SK-N-SH (cell line): ENCODE results near the gene RHOG. TPM values are rescaled to one million over a fixed set of nuclear protein-coding genes. Genes with fewer than 3 reads are reported as not detected.

Experiments
- CTCF ChIA-PET: fragments of 300-600, 350-600 bp; formaldehyde crosslinking; extraction: SDS; loops from one replicate; lab custom pipeline; 2021; lab: Yijun Ruan, JAX
- POLR2A ChIA-PET: fragments of 350-600 bp; sonication (Branson Sonifier 250); formaldehyde crosslinking; extraction: SDS; loops from one replicate; lab custom pipeline; 2020; ENCODE audit warnings: antibody characterized with exemption, inconsistent platforms; lab: Yijun Ruan, JAX
- DNase-seq: peaks from one replicate; pipeline ENCODE4 v3.0.0; 2012
- H2AFZ ChIP-seq: fragments of 200-600 bp; sonication (generic); 2 replicates; pipeline ENCODE4 v1.8.1; 2016; ENCODE audit warnings: antibody characterized with exemption, mild to moderate bottlenecking, low read depth
- H3F3A ChIP-seq: fragments of 200-600 bp; sonication (generic); replicated peaks from 2 replicates; pipeline ENCODE3; 2016; ENCODE audit warnings: antibody characterized with exemption, mild to moderate bottlenecking; ENCODE audit not compliant: insufficient read depth
- H3K27ac ChIP-seq, 2 experiments: fragments of 200-500 bp in 1 of 2; fragments of 200-600 bp in 1 of 2; sonication (Bioruptor generic) in 1 of 2; sonication (generic), shearing (Covaris generic) in 1 of 2; 2 replicates each; pipeline versions ENCODE4 v1.5.1 to v1.6.1; 2014 to 2016; ENCODE audit warnings: low read depth in 2 of 2, inconsistent platforms in 1 of 2, low read length in 1 of 2, mild to moderate bottlenecking in 1 of 2, mixed read lengths in 1 of 2
- H3K27me3 ChIP-seq: fragments of 200-600 bp; sonication (generic), shearing (Covaris generic); 2 replicates; pipeline ENCODE4 v1.6.1; 2016; ENCODE audit warnings: mixed run types; ENCODE audit not compliant: insufficient read depth
- H3K36me3 ChIP-seq, 2 experiments: fragments of 200-500 bp in 1 of 2; fragments of 200-600 bp in 1 of 2; sonication (Bioruptor generic) in 1 of 2; sonication (generic) in 1 of 2; replicated peaks in 1 of 2; 2 replicates each; pipeline versions ENCODE3 to v1.5.1; 2014 to 2016; ENCODE audit warnings: low read length in 1 of 2, mild to moderate bottlenecking in 1 of 2; ENCODE audit not compliant: insufficient read depth in 2 of 2, control insufficient read depth in 1 of 2
- H3K4me1 ChIP-seq, 2 experiments: fragments of 200-500 bp in 1 of 2; fragments of 200-600 bp in 1 of 2; sonication (Bioruptor generic) in 1 of 2; sonication (generic), shearing (Covaris generic) in 1 of 2; 2 replicates each; pipeline versions ENCODE4 v1.5.1 to v1.6.1; 2014 to 2016; ENCODE audit warnings: low read depth in 1 of 2, low read length in 1 of 2, mixed run types in 1 of 2; ENCODE audit not compliant: insufficient read depth in 2 of 2, control insufficient read depth in 1 of 2
- H3K4me2 ChIP-seq: fragments of 200-600 bp; sonication (generic), shearing (Covaris generic); 2 replicates; pipeline ENCODE4 v1.6.1; 2017; ENCODE audit warnings: mixed run types
- H3K4me3 ChIP-seq, 2 experiments: fragments of 200-500 bp in 1 of 2; fragments of 200-600 bp in 1 of 2; sonication (Bioruptor generic) in 1 of 2; sonication (generic), shearing (Covaris generic) in 1 of 2; 2 replicates each; pipeline versions ENCODE4 v1.5.1 to v1.8.1; 2014 to 2016; ENCODE audit warnings: low read depth in 2 of 2, inconsistent platforms in 1 of 2, low read length in 1 of 2, mild to moderate bottlenecking in 1 of 2, mixed read lengths in 1 of 2, moderate library complexity in 1 of 2
- H3K79me2 ChIP-seq: fragments of 200-600 bp; sonication (generic); 2 replicates; pipeline ENCODE4 v1.8.1; 2017; ENCODE audit warnings: mild to moderate bottlenecking; ENCODE audit not compliant: insufficient read depth
- H3K9ac ChIP-seq: fragments of 200-600 bp; sonication (generic); 2 replicates; pipeline ENCODE4 v1.6.1; 2017; ENCODE audit warnings: mixed run types
- H3K9me2 ChIP-seq: fragments of 200-600 bp; sonication (generic); 2 replicates; pipeline ENCODE4 v1.6.1; 2017; ENCODE audit warnings: mixed run types
- H3K9me3 ChIP-seq: fragments of 200-600 bp; sonication (generic); 2 replicates; pipeline ENCODE4 v1.6.1; 2017; ENCODE audit warnings: mixed run types, mild to moderate bottlenecking, moderate library complexity
- H4K20me1 ChIP-seq: fragments of 200-600 bp; sonication (generic); 2 replicates; pipeline ENCODE4 v1.6.1; 2017; ENCODE audit warnings: mild to moderate bottlenecking, mixed run types; ENCODE audit not compliant: insufficient read depth
- CHD2 ChIP-seq: fragments of 150-350 bp; IDR thresholded peaks from 2 replicates; pipeline ENCODE4 v1.6.1; 2018; ENCODE audit warnings: low read length; ENCODE audit not compliant: partially characterized antibody
- ELF1 ChIP-seq: IDR thresholded peaks from 2 replicates; pipeline ENCODE4 v1.4.0; 2012
- EP300 ChIP-seq, 2 experiments: IDR thresholded peaks; 2 replicates each; pipeline versions ENCODE4 v1.4.0 to v1.6.1; 2012; ENCODE audit warnings: borderline replicate concordance in 1 of 2, low read depth in 1 of 2, low read length in 1 of 2
- FOXJ3 ChIP-seq: sonication (generic); formaldehyde crosslinking; IDR thresholded peaks from 2 replicates; pipeline ENCODE4 v1.5.1; 2020; ENCODE audit warnings: mild to moderate bottlenecking, missing genetic modification reagents
- FOXM1 ChIP-seq: IDR thresholded peaks from 2 replicates; pipeline ENCODE4 v1.4.0; 2012; ENCODE audit warnings: low read depth, mild to moderate bottlenecking
- IRF3 ChIP-seq: fragments of 150-350 bp; IDR thresholded peaks from 2 replicates; pipeline ENCODE4 v1.6.1; 2016; ENCODE audit warnings: mild to moderate bottlenecking, low read depth, low read length
- JUND ChIP-seq: IDR thresholded peaks from 2 replicates; pipeline ENCODE4 v1.4.0; 2012
- MEF2A ChIP-seq: IDR thresholded peaks from 2 replicates; pipeline ENCODE4 v1.4.0; 2012; ENCODE audit warnings: low read depth, borderline replicate concordance
- MXI1 ChIP-seq: IDR thresholded peaks from 2 replicates; pipeline ENCODE4 v1.6.1; 2012; ENCODE audit warnings: mild to moderate bottlenecking, low read depth, low read length, improper control_type of control experiment
- NRF1 ChIP-seq: IDR thresholded peaks from 2 replicates; pipeline ENCODE4 v1.6.1; 2012; ENCODE audit warnings: low read depth, mild to moderate bottlenecking, low read length
- POLR2AphosphoS5 ChIP-seq: IDR thresholded peaks from 2 replicates; pipeline ENCODE4 v1.6.1; 2012; ENCODE audit warnings: low read depth, low read length
- RAD21 ChIP-seq: IDR thresholded peaks from 2 replicates; pipeline ENCODE4 v1.6.1; 2012; ENCODE audit warnings: mild to moderate bottlenecking, low read length
- RFX5 ChIP-seq: IDR thresholded peaks from 2 replicates; pipeline ENCODE4 v1.6.1; 2012; ENCODE audit warnings: mild to moderate bottlenecking, improper control_type of control experiment, low read length
- SMC3 ChIP-seq: IDR thresholded peaks from 2 replicates; pipeline ENCODE4 v1.6.1; 2012; ENCODE audit warnings: low read depth, low read length, improper control_type of control experiment
- TAF1 ChIP-seq: IDR thresholded peaks from 2 replicates; pipeline ENCODE4 v1.6.1; 2012; ENCODE audit warnings: low read depth, mild to moderate bottlenecking, low read length, moderate library complexity, borderline replicate concordance
- TCF12 ChIP-seq: IDR thresholded peaks from 2 replicates; pipeline ENCODE4 v1.4.0; 2012
- TEAD4 ChIP-seq: IDR thresholded peaks from 2 replicates; pipeline ENCODE4 v1.4.0; 2012; ENCODE audit warnings: mild to moderate bottlenecking, borderline replicate concordance; ENCODE audit not compliant: insufficient read depth
- USF1 ChIP-seq: IDR thresholded peaks from 2 replicates; pipeline ENCODE4 v1.4.0; 2012; ENCODE audit warnings: low read depth, borderline replicate concordance
- WGBS: methylation state at CpG from one replicate; pipeline ENCODE4 v1.1.6; 2017; ENCODE audit warnings: low lambda C conversion rate; 5-methylcytosine and 5-hydroxymethylcytosine counted together
- polyA plus RNA-seq, 3 experiments: library from polyadenylated mRNA; depleted of rRNA; stranded (reverse); fragments of >200 nt; gene quantifications; 2 replicates each; pipeline ENCODE4 v1.2.3, GENCODE V29; 2012
- TF ChIP-seq, protein P1 (sequence below): fragments of 200-600 bp; sonication (generic); IDR thresholded peaks from 2 replicates; pipeline ENCODE4 v1.6.1; 2017; ENCODE audit warnings: antibody characterized with exemption, mild to moderate bottlenecking, moderate library complexity
- TF ChIP-seq, protein P2 (sequence below): fragments of 150-350 bp; IDR thresholded peaks from 2 replicates; pipeline ENCODE4 v1.6.1; 2017; ENCODE audit warnings: antibody characterized with exemption, low read length, low read depth, borderline replicate concordance
- TF ChIP-seq, protein P3 (sequence below): IDR thresholded peaks from 2 replicates; pipeline ENCODE4 v1.4.0; 2012; ENCODE audit warnings: low read depth

RHOG gene
- polyA plus RNA-seq, 1 of the 3 experiments (the other 2 are of a cell fraction): 73.7 TPM

GRCh38 chr11:3854977-3855807, 14.4 kb upstream of the RHOG start, which contains the start of gene STIM1:
STIM1 (plus strand) TSS chr11:3855664; CDS start chr11:3856271, 607 bp downstream.
- H3K27ac ChIP-seq: peak within 1 kb of the TSS; percentile 82 to 88
- peaks cover 27 to 28% of the 10 kb centered on the region in 2 experiments; a peak in 3 of 4 replicates for H3K4me1 ChIP-seq
- peak within 1 kb of the TSS; percentile 87 to 89 for H3K4me3 ChIP-seq
- H4K20me1 ChIP-seq: no peaks in the 10 kb centered on the region; the same call in 1 of the 2 replicates
- ChIA-PET CTCF (interaction anchor here (0.6 to 18.6 kb wide), 59 partner anchors 10 to 332 kb away, joined by 3 to 636 read pairs (median 7); partner anchors contain the start of genes PGAP2 and RHOG), POLR2A (interaction anchor here (0.8 to 2.7 kb wide), 6 partner anchors 12 to 240 kb away, joined by 3 to 12 read pairs (median 5); partner anchors contain the start of genes PGAP2 and RHOG)
- H3K36me3 ChIP-seq: no peaks in the 10 kb centered on the region
- DNase-seq: peak; percentile 95
- peak within 1 kb of the TSS; percentile 95 for H2AFZ ChIP-seq
- H3K27me3 ChIP-seq: no peaks in the 10 kb centered on the region
- H3K4me2 ChIP-seq: peak within 1 kb of the TSS; percentile 88
- WGBS: 2% methylated on average over 27 of the region's 87 CpGs
- H3K9me2 ChIP-seq: no peaks in the 10 kb centered on the region
- H3F3A ChIP-seq: no peaks in the 10 kb centered on the region
- TF ChIP-seq SMC3 (peak; percentile 93), EP300 (IDR thresholded peaks at IDR 0.05; ENCODE audit: borderline replicate concordance in 1 of 2, low read depth in 1 of 2, low read length in 1 of 2) (peak; percentile 19 to 25; a peak in 2 of 4 replicates), JUND (no peak), MXI1 (0 out of 2 replicates have a peak, but pooled peaks have one; percentile 55), USF1 (no peak), MEF2A (no peak), IRF3 (no peak), ELF1 (peak; percentile 22; the same call in 1 of the 2 replicates), FOXM1 (0 out of 2 replicates have a peak, but pooled peaks have one; percentile 22), POLR2AphosphoS5 (peak; percentile 18; the same call in 1 of the 2 replicates), NRF1 (peak; percentile 58), TAF1 (no peak), FOXJ3 (no peak), TCF12 (no peak), CHD2 (peak; percentile 82), RFX5 (peak; percentile 84), TEAD4 (0 out of 2 replicates have a peak, but pooled peaks have one; percentile 5), RAD21 (peak; percentile 85)
- TF ChIP-seq, protein P1, sequence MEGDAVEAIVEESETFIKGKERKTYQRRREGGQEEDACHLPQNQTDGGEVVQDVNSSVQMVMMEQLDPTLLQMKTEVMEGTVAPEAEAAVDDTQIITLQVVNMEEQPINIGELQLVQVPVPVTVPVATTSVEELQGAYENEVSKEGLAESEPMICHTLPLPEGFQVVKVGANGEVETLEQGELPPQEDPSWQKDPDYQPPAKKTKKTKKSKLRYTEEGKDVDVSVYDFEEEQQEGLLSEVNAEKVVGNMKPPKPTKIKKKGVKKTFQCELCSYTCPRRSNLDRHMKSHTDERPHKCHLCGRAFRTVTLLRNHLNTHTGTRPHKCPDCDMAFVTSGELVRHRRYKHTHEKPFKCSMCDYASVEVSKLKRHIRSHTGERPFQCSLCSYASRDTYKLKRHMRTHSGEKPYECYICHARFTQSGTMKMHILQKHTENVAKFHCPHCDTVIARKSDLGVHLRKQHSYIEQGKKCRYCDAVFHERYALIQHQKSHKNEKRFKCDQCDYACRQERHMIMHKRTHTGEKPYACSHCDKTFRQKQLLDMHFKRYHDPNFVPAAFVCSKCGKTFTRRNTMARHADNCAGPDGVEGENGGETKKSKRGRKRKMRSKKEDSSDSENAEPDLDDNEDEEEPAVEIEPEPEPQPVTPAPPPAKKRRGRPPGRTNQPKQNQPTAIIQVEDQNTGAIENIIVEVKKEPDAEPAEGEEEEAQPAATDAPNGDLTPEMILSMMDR: peak; percentile 83
- TF ChIP-seq, protein P2, sequence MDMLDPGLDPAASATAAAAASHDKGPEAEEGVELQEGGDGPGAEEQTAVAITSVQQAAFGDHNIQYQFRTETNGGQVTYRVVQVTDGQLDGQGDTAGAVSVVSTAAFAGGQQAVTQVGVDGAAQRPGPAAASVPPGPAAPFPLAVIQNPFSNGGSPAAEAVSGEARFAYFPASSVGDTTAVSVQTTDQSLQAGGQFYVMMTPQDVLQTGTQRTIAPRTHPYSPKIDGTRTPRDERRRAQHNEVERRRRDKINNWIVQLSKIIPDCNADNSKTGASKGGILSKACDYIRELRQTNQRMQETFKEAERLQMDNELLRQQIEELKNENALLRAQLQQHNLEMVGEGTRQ: no peak
- TF ChIP-seq, protein P3, sequence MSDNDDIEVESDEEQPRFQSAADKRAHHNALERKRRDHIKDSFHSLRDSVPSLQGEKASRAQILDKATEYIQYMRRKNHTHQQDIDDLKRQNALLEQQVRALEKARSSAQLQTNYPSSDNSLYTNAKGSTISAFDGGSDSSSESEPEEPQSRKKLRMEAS: peak; percentile 56
- H3K9ac ChIP-seq: peak within 1 kb of the TSS; percentile 86
- H3K9me3 ChIP-seq: no peaks in the 10 kb centered on the region
- peaks cover 43% of the 10 kb centered on the region for H3K79me2 ChIP-seq
